Ovary (tissue), 9 donors: ENCODE measurements around the gene BNC2. TPM values are rescaled to one million over a fixed set of nuclear protein-coding genes. Genes with fewer than 3 reads are reported as not detected.

ENCODE experiments used
- DNase-seq, 5 donors: peaks; one replicate each; pipeline ENCODE4 v3.0.0-alpha.2; 2019 to 2020
- H3K27ac ChIP-seq, 2 donors: fragments of 200-600 bp; one replicate each; pipeline versions ENCODE4 v1.5.1 to v1.8.0; 2019 to 2022
- H3K27me3 ChIP-seq: fragments of 200-600 bp; one replicate; pipeline ENCODE4 v1.8.0; 2022
- H3K36me3 ChIP-seq: fragments of 200-600 bp; sonication (generic); one replicate; pipeline ENCODE4 v1.5.1; 2019
- H3K4me1 ChIP-seq: one replicate; pipeline ENCODE4 v1.8.1; 2013; ENCODE audit warnings: mild to moderate bottlenecking, moderate library complexity; ENCODE audit not compliant: insufficient read depth
- H3K4me3 ChIP-seq: fragments of 200-600 bp; sonication (generic); one replicate; pipeline ENCODE4 v1.5.1; 2017
- H3K9me3 ChIP-seq, 2 donors: fragments of 200-600 bp in 1 of 2; sonication (generic) in 1 of 2; one replicate each; pipeline versions ENCODE4 v1.5.1 to v1.8.1; 2013 to 2019; ENCODE audit warnings: mild to moderate bottlenecking in 1 of 2, moderate library complexity in 1 of 2
- EP300 ChIP-seq: sonication (generic); formaldehyde crosslinking; IDR thresholded peaks from one replicate; pipeline ENCODE4 v1.6.1; 2017; ENCODE audit warnings: antibody characterized with exemption
- POLR2A ChIP-seq: fragments of 450-650 bp; IDR thresholded peaks from one replicate; pipeline ENCODE4 v1.6.1; 2017; ENCODE audit warnings: antibody characterized with exemption, mild to moderate bottlenecking, moderate library complexity
- WGBS, 3 donors: extraction: QIAGEN DNeasy Blood & Tissue Kit in 1 of 3; methylation state at CpG; one replicate each; pipeline versions ENCODE4 v1.1.5 to v1.1.7; 2013 to 2017; 5-methylcytosine and 5-hydroxymethylcytosine counted together
- intact Hi-C, 4 donors: fragments of 100-400 bp; cut with DNase I; formaldehyde crosslinking; loops; one replicate each; pipeline versions ENCODE4 v1.11.0 to v1.15.1; 2022 to 2023
- polyA plus RNA-seq, 2 donors: library from polyadenylated mRNA; stranded (reverse); fragments of 200-250 nt in 1 of 2; fragments of 350-450 nt in 1 of 2; fragmentation: Illumina TruSeq in 1 of 2; extraction: RNeasy Lipid Tissue Mini Kit (QIAGEN cat#74804) in 1 of 2; gene quantifications; one replicate each; pipeline ENCODE4 v1.2.3, GENCODE V29; 2013 to 2014
- total RNA-seq, 7 donors: library from RNA; depleted of rRNA in 2 of 7; stranded (reverse); fragments of >200 nt in 2 of 7; fragmentation: NEBNext Ultra II Directional in 3 of 7; extraction: Animal tissue kit (Norgen Biotek cat#: 25700) in 3 of 7; gene quantifications; one replicate each; pipeline versions ENCODE4 v1.1.0 to v1.2.4, GENCODE V29; 2016 to 2023
- TF ChIP-seq, protein P1 (sequence below), 3 donors: fragments of 450-650 bp in 2 of 3; fragments of 200-600 bp in 1 of 3; IDR thresholded peaks; one replicate each; pipeline versions ENCODE4 v1.5.1 to v1.8.0; 2016 to 2022; ENCODE audit warnings: antibody characterized with exemption in 3 of 3, mild to moderate bottlenecking in 1 of 3
- donor health status: DM: no; HTN: no; CAD: no; lungs with moderate emphysema.
- donor health status: DM: no; HTN: no; CAD: no.
- donor health status: Bipolar disorder and iron deficiency.
- donor health status: DM: yes; HTN: yes; CAD: no.
- donor health status: DM: no; HTN: no; CAD: no.
- donor health status: DM: yes; HTN: yes; CAD: no.

BNC2 gene
- total and polyA plus RNA-seq, 9 donors: 17.2 to 232 (median 197) TPM

DNA sequence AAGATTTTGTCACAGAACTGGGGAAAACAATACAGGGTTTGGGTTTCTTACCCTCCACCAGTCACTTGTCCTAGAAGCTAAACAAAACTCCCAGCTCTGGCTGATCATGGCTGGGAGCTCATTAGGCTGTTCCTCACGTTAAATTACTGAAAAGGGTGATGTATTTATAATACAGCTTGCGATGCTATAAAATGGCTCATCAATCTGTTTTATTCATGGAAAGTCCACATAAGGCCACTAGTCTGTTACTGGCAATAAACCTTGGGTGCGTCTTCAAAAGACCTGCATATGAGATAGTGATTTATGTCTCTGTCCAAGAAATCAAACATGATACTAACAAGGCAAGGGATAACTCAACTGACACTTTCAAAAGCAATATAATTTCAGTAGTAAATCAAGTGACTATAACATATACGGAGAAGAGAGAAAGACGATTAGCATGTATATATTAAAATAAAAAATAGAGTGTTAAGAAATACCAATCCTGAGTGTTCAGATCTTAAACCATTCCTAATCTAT, 219.0 kb downstream of the BNC2 start:
- intact Hi-C loops: no loop called here
- no peaks in the 10 kb centered on the region for H3K9me3 ChIP-seq
- no peak overlapping the region for H3K27ac ChIP-seq
- H3K4me1 ChIP-seq: peaks cover 7% of the 10 kb centered on the region
- H3K36me3 ChIP-seq: no peaks in the 10 kb centered on the region
- DNase-seq: no peak
- no peak overlapping the region for H3K4me3 ChIP-seq
- TF ChIP-seq, protein P1, sequence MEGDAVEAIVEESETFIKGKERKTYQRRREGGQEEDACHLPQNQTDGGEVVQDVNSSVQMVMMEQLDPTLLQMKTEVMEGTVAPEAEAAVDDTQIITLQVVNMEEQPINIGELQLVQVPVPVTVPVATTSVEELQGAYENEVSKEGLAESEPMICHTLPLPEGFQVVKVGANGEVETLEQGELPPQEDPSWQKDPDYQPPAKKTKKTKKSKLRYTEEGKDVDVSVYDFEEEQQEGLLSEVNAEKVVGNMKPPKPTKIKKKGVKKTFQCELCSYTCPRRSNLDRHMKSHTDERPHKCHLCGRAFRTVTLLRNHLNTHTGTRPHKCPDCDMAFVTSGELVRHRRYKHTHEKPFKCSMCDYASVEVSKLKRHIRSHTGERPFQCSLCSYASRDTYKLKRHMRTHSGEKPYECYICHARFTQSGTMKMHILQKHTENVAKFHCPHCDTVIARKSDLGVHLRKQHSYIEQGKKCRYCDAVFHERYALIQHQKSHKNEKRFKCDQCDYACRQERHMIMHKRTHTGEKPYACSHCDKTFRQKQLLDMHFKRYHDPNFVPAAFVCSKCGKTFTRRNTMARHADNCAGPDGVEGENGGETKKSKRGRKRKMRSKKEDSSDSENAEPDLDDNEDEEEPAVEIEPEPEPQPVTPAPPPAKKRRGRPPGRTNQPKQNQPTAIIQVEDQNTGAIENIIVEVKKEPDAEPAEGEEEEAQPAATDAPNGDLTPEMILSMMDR (IDR thresholded peaks at IDR 0.05): no peak
- TF ChIP-seq EP300 (no peak), POLR2A (no peak)
- H3K27me3 ChIP-seq: no peaks in the 10 kb centered on the region
- 63 to 81% (median 79%) methylated on average over 5 of the region's 5 CpGs for WGBS, 3 donors

DNA sequence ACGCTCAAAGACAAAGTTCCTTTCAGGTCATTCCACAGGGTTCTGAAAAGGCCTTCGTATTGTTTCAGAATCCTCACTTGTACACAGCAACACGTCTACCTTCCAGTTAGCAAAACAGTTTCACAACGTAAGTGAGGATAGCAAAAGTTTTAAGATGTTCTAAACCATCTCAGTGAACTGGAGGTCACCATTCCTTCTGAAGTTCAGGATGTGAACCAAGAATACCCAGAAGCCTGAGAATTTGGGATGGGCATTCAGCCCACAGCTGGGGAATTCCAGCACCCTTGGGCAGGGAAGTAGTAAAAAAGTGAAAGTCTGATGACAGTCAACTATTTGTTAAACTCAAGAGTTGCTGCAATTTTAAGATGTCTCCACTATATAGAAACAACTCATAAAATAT, 224.5 kb downstream of the BNC2 start:
- no peak for DNase-seq
- no peaks in the 10 kb centered on the region for H3K9me3 ChIP-seq
- no peaks in the 10 kb centered on the region for H3K27me3 ChIP-seq
- no peak for TF ChIP-seq POLR2A
- TF ChIP-seq EP300: no peak
- TF ChIP-seq, protein P1 (IDR thresholded peaks at IDR 0.05): no peak
- 75 to 83% (median 76%) methylated on average over 4 of the region's 4 CpGs for WGBS, 3 donors
- H3K4me1 ChIP-seq: peaks cover 5% of the 10 kb centered on the region
- no peaks in the 10 kb centered on the region for H3K36me3 ChIP-seq
- H3K27ac ChIP-seq: no peak overlapping the region
- H3K4me3 ChIP-seq: no peak overlapping the region
- intact Hi-C loops: no loop called here

DNA sequence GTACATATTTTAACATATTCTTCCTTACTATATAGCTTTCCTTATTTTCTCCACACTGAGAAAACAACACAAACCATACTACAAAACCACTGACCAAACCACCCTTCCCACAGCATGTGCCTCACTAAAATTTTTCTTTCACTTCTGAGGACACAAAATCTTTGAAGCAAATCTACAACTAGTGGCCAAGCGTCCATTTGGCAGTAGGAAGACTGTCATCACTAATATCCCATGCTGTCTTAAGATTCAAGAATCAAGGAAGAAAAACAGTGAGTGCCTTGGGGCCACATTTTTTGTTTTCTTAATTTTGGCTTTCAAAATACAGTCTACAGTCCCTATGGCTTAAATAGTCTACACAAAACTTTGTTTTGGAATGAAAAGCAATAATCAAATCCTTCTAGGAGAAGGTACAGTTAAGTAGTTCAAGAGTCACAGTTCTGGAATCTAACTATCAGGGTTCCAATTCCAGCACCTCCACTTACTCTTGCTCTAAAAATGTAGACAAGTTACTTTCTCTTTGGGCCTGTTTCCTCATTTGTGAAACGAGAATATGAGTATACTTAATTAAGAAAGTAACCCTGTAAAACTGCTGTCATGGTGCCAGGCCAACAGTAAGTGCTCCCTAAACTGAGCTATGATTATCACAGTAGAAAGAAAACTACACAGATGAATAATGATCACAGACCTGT, 227.9 kb downstream of the BNC2 start:
- DNase-seq: no peak
- Histone ChIP-seq H3K4me1 (peaks cover 5% of the 10 kb centered on the region), H3K4me3 (no peak overlapping the region), H3K36me3 (no peaks in the 10 kb centered on the region), H3K27ac (no peak overlapping the region), H3K9me3 (no peaks in the 10 kb centered on the region), H3K27me3 (no peaks in the 10 kb centered on the region)
- 43 to 54% (median 52%) methylated on average over 2 of the region's 2 CpGs for WGBS, 3 donors
- intact Hi-C loops: no loop called here
- TF ChIP-seq POLR2A (no peak), EP300 (no peak)
- TF ChIP-seq, protein P1 (IDR thresholded peaks at IDR 0.05): no peak

DNA sequence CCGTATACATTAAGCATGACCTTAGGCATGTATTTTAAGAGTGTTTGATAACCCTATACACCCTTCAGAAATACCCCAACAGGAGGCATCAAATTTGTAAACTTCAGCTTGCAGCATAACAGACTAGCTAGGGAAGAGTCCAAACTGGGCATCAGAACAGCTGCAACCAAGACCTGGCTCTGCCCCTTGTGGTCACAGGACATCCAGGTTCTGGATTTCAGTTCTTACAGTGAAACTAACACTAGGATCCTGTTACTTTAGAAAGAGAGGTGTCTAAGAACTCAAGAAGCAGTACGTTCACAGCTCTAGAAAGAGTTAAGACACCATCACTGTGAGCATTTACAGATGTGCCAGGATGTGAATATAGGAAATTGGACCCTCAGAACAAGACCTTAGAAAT, 229.8 kb downstream of the BNC2 start:
- no peak overlapping the region for H3K4me3 ChIP-seq
- H3K9me3 ChIP-seq: no peaks in the 10 kb centered on the region
- intact Hi-C loops: no loop called here
- no peak for DNase-seq
- no peaks in the 10 kb centered on the region for H3K36me3 ChIP-seq
- no peaks in the 10 kb centered on the region for H3K27me3 ChIP-seq
- WGBS, 3 donors: 86 to 89% (median 88%) methylated on average over 2 of the region's 2 CpGs
- H3K27ac ChIP-seq: no peak overlapping the region
- peaks cover 4% of the 10 kb centered on the region for H3K4me1 ChIP-seq
- no peak for TF ChIP-seq POLR2A
- TF ChIP-seq, protein P1 (IDR thresholded peaks at IDR 0.05): no peak
- no peak for TF ChIP-seq EP300
